Pancreas (tissue), 10 donors: ENCODE results near the gene MRPL39. TPM values are rescaled to one million over a fixed set of nuclear protein-coding genes. Genes with fewer than 3 reads are reported as not detected.

Experiments
- ATAC-seq, 4 donors: fragments of 200-7000 bp; cut with Tn5 transposase; one replicate each; pipeline versions ENCODE4 v1.8.0 to v1.9.1; 2020; ENCODE audit warnings: mild to moderate bottlenecking in 4 of 4, moderate library complexity in 4 of 4
- DNase-seq, 6 donors: peaks; one replicate each; pipeline ENCODE4 v3.0.0-alpha.2; 2020
- FAIRE-seq: peaks from 2 replicates; lab custom pipeline; 2012; peaks lifted over from hg19 to GRCh38; lab: Jason Lieb, UNC
- H3K27ac ChIP-seq, 4 donors: fragments of 200-600 bp; sonication (generic); 1 replicate in 3 of 4; 2 replicates in 1 of 4; pipeline versions ENCODE4 v1.5.0 to v1.8.0; 2020
- H3K27me3 ChIP-seq, 4 donors: fragments of 200-600 bp; one replicate each; pipeline ENCODE4 v1.8.0; 2021
- H3K36me3 ChIP-seq, 3 donors: fragments of 200-600 bp; sonication (generic) in 1 of 3; one replicate each; pipeline versions ENCODE4 v1.5.0 to v1.8.0; 2020 to 2021
- H3K4me1 ChIP-seq, 3 donors: fragments of 200-600 bp; one replicate each; pipeline ENCODE4 v1.8.0; 2021
- H3K4me3 ChIP-seq, 4 donors: fragments of 200-600 bp; sonication (generic) in 2 of 4; one replicate each; pipeline versions ENCODE4 v1.5.0 to v1.8.0; 2020 to 2021
- H3K9me3 ChIP-seq, 4 donors: fragments of 200-600 bp; one replicate each; pipeline ENCODE4 v1.8.0; 2021
- CTCF ChIP-seq, 4 donors: fragments of 200-600 bp; sonication (generic) in 3 of 4; IDR thresholded peaks; one replicate each; pipeline versions ENCODE4 v1.5.0 to v1.8.0; 2021; ENCODE audit warnings: antibody characterized with exemption in 4 of 4
- WGBS, 2 donors: extraction: QIAGEN DNeasy Blood & Tissue Kit; methylation state at CpG; one replicate each; pipeline ENCODE4 v1.1.7; 2013; 5-methylcytosine and 5-hydroxymethylcytosine counted together
- intact Hi-C, 3 donors: fragments of 100-400 bp; cut with DNase I; formaldehyde crosslinking; loops; one replicate each; pipeline versions ENCODE4 v1.11.1 to v1.14.2; 2022
- polyA plus RNA-seq, 2 donors: library from polyadenylated mRNA; stranded (reverse); fragments of 200-250 nt; gene quantifications; one replicate each; pipeline ENCODE4 v1.2.3, GENCODE V29; 2013
- total RNA-seq, 6 donors: library from RNA; stranded (reverse); fragmentation: NEBNext Ultra II Directional in 4 of 6; extraction: Animal tissue kit (Norgen Biotek cat#: 25700) in 4 of 6; gene quantifications; one replicate each; pipeline versions ENCODE4 v1.2.1 to v1.2.4, GENCODE V29; 2021 to 2023
- donor health status: healthy with polysubstance abuse.
- donor health status: DM: no; HTN: no; CAD: no; lungs with moderate emphysema.
- donor health status: DM: no; HTN: no; CAD: no.
- donor health status: control.
- donor health status: control.
- donor health status: Bipolar disorder and iron deficiency.
- donor health status: DM: yes; HTN: yes; CAD: no.
- donor health status: DM: no; HTN: no; CAD: no.
- donor health status: DM: no; HTN: no; CAD: no.
- donor health status: DM: yes; HTN: yes; CAD: no.

MRPL39 gene
- total and polyA plus RNA-seq, 8 donors = 9.6 to 16.9 (median 12.9) TPM

GRCh38 chr21:25562660-25563059 is 44.6 kb downstream of the MRPL39 start:
- TF ChIP-seq CTCF (IDR thresholded peaks at IDR 0.05) = no peak
- FAIRE-seq (no peak), DNase-seq (no peak), ATAC-seq (no peak)
- 80 to 82% methylated on average over 10 of the region's 10 CpGs for WGBS, 2 donors
- Histone ChIP-seq H3K4me1 (no peaks in the 10 kb centered on the region), H3K27ac (peak overlapping the region in 1 of 4 donors; percentile 24), H3K36me3 (no peaks in the 10 kb centered on the region), H3K9me3 (no peaks in the 10 kb centered on the region), H3K4me3 (peak overlapping the region in 2 of 4 donors; percentile 41 to 63), H3K27me3 (no peaks in the 10 kb centered on the region)
- intact Hi-C loops = no loop called here

GRCh38 chr21:25561668-25562641 is 45.3 kb downstream of the MRPL39 start:
- FAIRE-seq = no peak
- H3K36me3 ChIP-seq = no peaks in the 10 kb centered on the region
- DNase-seq = peak; percentile 7 to 78 (median 49)
- WGBS, 2 donors = 2 to 4% methylated on average over 63 to 74 of the region's 74 CpGs
- H3K27me3 ChIP-seq = no peaks in the 10 kb centered on the region
- TF ChIP-seq CTCF (IDR thresholded peaks at IDR 0.05) = no peak
- peak overlapping the region in 2 of 4 donors; percentile 24 to 31 for H3K27ac ChIP-seq
- peak overlapping the region; percentile 11 to 63 (median 35) for H3K4me3 ChIP-seq
- ATAC-seq = peak; percentile 86 to 93 (median 90)
- no peaks in the 10 kb centered on the region for H3K9me3 ChIP-seq
- no peaks in the 10 kb centered on the region for H3K4me1 ChIP-seq
- intact Hi-C loops = no loop called here

DNA sequence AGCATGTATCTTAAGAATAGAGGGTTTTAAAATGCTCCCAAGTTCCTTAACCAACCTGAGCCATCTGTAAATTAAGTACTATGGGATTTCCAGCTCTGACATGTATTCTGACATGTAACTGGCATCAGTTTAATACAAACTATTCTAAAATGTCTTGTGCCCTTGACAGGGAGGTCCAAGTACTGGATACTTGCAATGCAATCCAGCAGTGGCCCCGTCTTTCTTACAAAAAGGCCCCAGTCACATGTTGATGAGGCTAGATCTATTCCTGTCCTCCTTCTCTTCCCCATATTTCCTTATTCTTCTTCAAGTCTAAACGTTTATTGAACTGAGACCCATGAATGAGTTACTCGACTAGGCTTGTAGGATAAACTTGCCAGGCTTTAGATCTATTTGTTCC is 46.4 kb downstream of the MRPL39 start:
- no peaks in the 10 kb centered on the region for H3K4me1 ChIP-seq
- FAIRE-seq = no peak
- TF ChIP-seq CTCF (IDR thresholded peaks at IDR 0.05) = no peak
- H3K36me3 ChIP-seq = no peaks in the 10 kb centered on the region
- DNase-seq = no peak
- no peaks in the 10 kb centered on the region for H3K27me3 ChIP-seq
- H3K9me3 ChIP-seq = no peaks in the 10 kb centered on the region
- peak in 1 of 4 donors; percentile 13 for ATAC-seq
- WGBS, 2 donors = 80 to 90% methylated on average over 3 of the region's 3 CpGs
- no peak overlapping the region for H3K27ac ChIP-seq
- no peak overlapping the region for H3K4me3 ChIP-seq
- intact Hi-C loops = no loop called here

- no peaks in the 10 kb centered on the region for H3K9me3 ChIP-seq
- no peak for ATAC-seq
- H3K27me3 ChIP-seq = no peaks in the 10 kb centered on the region
- no peaks in the 10 kb centered on the region for H3K36me3 ChIP-seq
- H3K27ac ChIP-seq = no peak overlapping the region
- 88 to 91% methylated on average over 4 of the region's 4 CpGs for WGBS, 2 donors
- H3K4me1 ChIP-seq = no peaks in the 10 kb centered on the region
- intact Hi-C loops = no loop called here
- no peak for TF ChIP-seq CTCF (IDR thresholded peaks at IDR 0.05)
- H3K4me3 ChIP-seq = no peak overlapping the region
- no peak for FAIRE-seq
- DNase-seq = no peak
Measured at GRCh38 chr21:25560271-25560685, 47.0 kb downstream of the MRPL39 start.

- H3K4me1 ChIP-seq = no peaks in the 10 kb centered on the region
- DNase-seq (no peak), FAIRE-seq (no peak), ATAC-seq (no peak)
- H3K27me3 ChIP-seq = no peaks in the 10 kb centered on the region
- no peak for TF ChIP-seq CTCF (IDR thresholded peaks at IDR 0.05)
- H3K27ac ChIP-seq = no peak overlapping the region
- no peak overlapping the region for H3K4me3 ChIP-seq
- H3K9me3 ChIP-seq = no peaks in the 10 kb centered on the region
- intact Hi-C loops = no loop called here
- WGBS, 2 donors = 91 to 100% methylated on average over 1 of the region's 1 CpG
- no peaks in the 10 kb centered on the region for H3K36me3 ChIP-seq
Measured at GRCh38 chr21:25559746-25560145, 47.5 kb downstream of the MRPL39 start.
